Testis (tissue), 3 donors: ENCODE data around the gene GAA. TPM values are rescaled to one million over a fixed set of nuclear protein-coding genes. Genes with fewer than 3 reads are reported as not detected.

ENCODE experiments used
- DNase-seq: peaks from one replicate; pipeline ENCODE4 v3.0.0-alpha.2; 2019
- H3K27ac ChIP-seq, 2 donors: fragments of 200-600 bp; sonication (generic); one replicate each; pipeline ENCODE4 v1.5.1; 2019
- H3K27me3 ChIP-seq: fragments of 200-600 bp; sonication (generic); one replicate; pipeline ENCODE4 v1.5.1; 2019
- H3K36me3 ChIP-seq: fragments of 200-600 bp; sonication (generic); one replicate; pipeline ENCODE4 v1.5.1; 2017; ENCODE audit warnings: low read depth; ENCODE audit errors: missing control alignments
- H3K4me1 ChIP-seq: fragments of 200-600 bp; sonication (generic); one replicate; pipeline ENCODE4 v1.5.1; 2019
- H3K4me3 ChIP-seq, 2 donors: fragments of 200-600 bp; sonication (generic); one replicate each; pipeline ENCODE4 v1.5.1; 2017 to 2019
- H3K9me3 ChIP-seq: fragments of 200-600 bp; sonication (generic); one replicate; pipeline ENCODE4 v1.5.1; 2017
- POLR2A ChIP-seq: fragments of 450-650 bp; IDR thresholded peaks from one replicate; pipeline ENCODE4 v1.6.1; 2017; ENCODE audit warnings: antibody characterized with exemption, mild to moderate bottlenecking, moderate library complexity
- WGBS, 2 donors: methylation state at CpG; one replicate each; pipeline ENCODE4 v1.1.5; 2018; 5-methylcytosine and 5-hydroxymethylcytosine counted together
- intact Hi-C: fragments of 100-400 bp; cut with DNase I; formaldehyde crosslinking; loops from one replicate; pipeline ENCODE4 v1.15.1; 2023; ENCODE audit warnings: low total_unique reads
- polyA plus RNA-seq: library from polyadenylated mRNA; stranded (reverse); fragments of 350-450 nt; fragmentation: Illumina TruSeq; extraction: RNeasy Lipid Tissue Mini Kit (QIAGEN cat#74804); gene quantifications from one replicate; pipeline ENCODE4 v1.2.3, GENCODE V29; 2014; ENCODE audit warnings: low read depth, low replicate concordance; ENCODE audit not compliant: insufficient read depth
- total RNA-seq, 2 donors: library from RNA; depleted of rRNA; stranded (reverse); fragments of >200 nt; gene quantifications; one replicate each; pipeline ENCODE4 v1.2.3, GENCODE V29; 2016
- TF ChIP-seq, protein P1 (sequence below), 3 experiments: fragments of 450-650 bp in 2 of 3; fragments of 200-600 bp in 1 of 3; sonication (generic) in 1 of 3; IDR thresholded peaks; one replicate each; pipeline ENCODE4 v1.5.1; 2016 to 2019; ENCODE audit warnings: antibody characterized with exemption in 3 of 3, mild to moderate bottlenecking in 2 of 3, moderate library complexity in 1 of 3

The GAA gene
- total and polyA plus RNA-seq, 3 donors from 2014 or later: 155 to 190 (median 166) TPM

- Histone ChIP-seq H3K4me1 (no peaks in the 10 kb centered on the region), H3K9me3 (no peaks in the 10 kb centered on the region), H3K4me3 (no peak overlapping the region), H3K36me3 (no peaks in the 10 kb centered on the region), H3K27ac (no peak overlapping the region), H3K27me3 (no peaks in the 10 kb centered on the region)
- TF ChIP-seq POLR2A: no peak
- no peak for DNase-seq
- 94 to 97% methylated on average over 7 to 14 of the region's 14 CpGs for WGBS, 2 donors
- intact Hi-C loops: no loop called here
Observed at GRCh38 chr17:80081596-80081995, 19.8 kb upstream of the GAA start.

DNA sequence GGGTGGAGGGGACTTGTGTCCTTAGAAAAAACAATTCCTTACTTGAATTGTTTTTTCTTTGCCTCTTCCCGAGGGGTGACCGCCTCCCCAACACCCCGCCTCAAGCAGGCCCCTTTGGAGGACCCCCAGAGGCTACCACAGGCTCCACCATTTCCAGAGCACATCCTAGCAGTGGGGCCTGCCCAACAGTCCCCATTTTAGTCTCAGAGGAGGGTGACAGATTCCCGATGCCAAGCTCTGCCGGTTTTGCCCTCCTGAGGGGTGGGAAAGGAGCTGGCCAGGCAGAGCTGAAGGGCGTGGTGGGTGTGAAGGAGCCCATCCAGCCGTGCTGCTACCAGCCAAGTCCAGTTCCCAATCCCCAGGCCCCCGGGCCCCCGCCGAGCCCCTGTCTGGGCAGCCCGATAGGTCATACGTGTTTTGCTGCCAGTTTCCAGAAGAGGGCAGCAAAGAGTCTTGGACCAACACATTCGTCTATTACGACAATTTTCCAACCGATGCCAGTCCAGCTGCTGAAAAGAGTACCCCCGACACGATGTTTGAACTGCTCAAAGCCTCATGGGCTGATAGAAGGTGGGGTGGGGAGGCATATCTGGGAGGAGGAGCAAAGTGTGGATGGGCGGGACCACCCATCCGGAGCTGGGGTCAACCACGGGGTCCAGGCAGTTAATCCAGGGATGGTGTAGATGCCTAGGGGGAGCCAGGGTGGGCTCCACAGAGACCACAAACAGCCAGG, 18.8 kb upstream of the GAA start:
- 39 to 54% methylated on average over 15 to 20 of the region's 20 CpGs for WGBS, 2 donors
- TF ChIP-seq, protein P1, sequence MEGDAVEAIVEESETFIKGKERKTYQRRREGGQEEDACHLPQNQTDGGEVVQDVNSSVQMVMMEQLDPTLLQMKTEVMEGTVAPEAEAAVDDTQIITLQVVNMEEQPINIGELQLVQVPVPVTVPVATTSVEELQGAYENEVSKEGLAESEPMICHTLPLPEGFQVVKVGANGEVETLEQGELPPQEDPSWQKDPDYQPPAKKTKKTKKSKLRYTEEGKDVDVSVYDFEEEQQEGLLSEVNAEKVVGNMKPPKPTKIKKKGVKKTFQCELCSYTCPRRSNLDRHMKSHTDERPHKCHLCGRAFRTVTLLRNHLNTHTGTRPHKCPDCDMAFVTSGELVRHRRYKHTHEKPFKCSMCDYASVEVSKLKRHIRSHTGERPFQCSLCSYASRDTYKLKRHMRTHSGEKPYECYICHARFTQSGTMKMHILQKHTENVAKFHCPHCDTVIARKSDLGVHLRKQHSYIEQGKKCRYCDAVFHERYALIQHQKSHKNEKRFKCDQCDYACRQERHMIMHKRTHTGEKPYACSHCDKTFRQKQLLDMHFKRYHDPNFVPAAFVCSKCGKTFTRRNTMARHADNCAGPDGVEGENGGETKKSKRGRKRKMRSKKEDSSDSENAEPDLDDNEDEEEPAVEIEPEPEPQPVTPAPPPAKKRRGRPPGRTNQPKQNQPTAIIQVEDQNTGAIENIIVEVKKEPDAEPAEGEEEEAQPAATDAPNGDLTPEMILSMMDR (IDR thresholded peaks at IDR 0.05): peak in 2 of 3 experiments; percentile 42 to 75
- no peak for TF ChIP-seq POLR2A
- H3K27me3 ChIP-seq: no peaks in the 10 kb centered on the region
- intact Hi-C loops: no loop called here
- no peaks in the 10 kb centered on the region for H3K9me3 ChIP-seq
- no peaks in the 10 kb centered on the region for H3K4me1 ChIP-seq
- peak; percentile 80 for DNase-seq
- H3K4me3 ChIP-seq: no peak overlapping the region
- no peak overlapping the region for H3K27ac ChIP-seq
- no peaks in the 10 kb centered on the region for H3K36me3 ChIP-seq

DNA sequence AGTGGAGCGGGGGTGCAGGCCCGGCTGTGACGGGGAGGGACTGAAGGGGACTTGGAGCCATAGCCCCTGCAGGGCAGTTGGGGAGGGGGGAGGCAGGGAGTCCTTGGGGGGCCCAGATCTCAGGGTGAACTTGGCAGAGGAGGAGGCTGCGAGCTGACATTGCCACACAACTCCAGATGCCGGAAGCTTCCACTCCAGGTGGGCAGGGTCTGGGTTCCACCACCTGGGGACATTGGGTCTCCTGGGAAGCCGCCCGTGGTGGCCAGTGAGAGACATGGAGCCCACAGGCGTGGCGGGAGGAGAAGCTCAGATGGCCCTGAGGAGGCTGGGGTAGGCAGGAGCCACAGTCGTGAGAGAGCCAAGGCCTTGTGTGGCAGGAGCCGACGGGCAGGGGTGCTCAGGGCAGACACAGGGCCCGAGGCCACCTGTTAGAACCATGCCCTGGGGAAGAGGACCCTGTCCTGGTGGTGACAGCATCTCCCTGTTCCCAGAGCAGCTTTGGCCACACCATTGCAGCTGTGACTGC, 18.2 kb upstream of the GAA start:
- intact Hi-C loops: no loop called here
- Histone ChIP-seq H3K9me3 (no peaks in the 10 kb centered on the region), H3K27ac (no peak overlapping the region), H3K4me1 (no peaks in the 10 kb centered on the region), H3K27me3 (no peaks in the 10 kb centered on the region), H3K4me3 (no peak overlapping the region), H3K36me3 (no peaks in the 10 kb centered on the region)
- no peak for DNase-seq
- no peak for TF ChIP-seq POLR2A
- TF ChIP-seq, protein P1 (IDR thresholded peaks at IDR 0.05): no peak
- WGBS, 2 donors: 83 to 91% methylated on average over 13 of the region's 13 CpGs

DNA sequence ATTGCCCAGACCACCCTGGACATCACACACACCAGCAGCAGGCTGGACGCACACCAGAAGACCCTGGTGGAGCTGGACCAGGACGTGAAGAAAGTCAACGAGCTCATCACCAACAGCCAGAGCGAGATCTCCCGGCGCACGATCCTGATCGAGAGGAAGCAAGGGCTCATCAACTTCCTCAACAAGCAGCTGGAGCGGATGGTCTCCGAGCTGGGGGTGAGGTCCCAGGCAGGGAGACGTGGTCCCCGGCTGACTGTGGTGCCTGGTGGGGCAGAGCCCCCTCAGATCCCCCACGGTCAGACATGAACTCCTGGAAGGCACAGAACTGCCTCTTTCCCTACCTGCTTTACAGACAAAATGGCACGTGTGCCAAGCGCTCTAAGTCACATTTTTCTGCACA, 16.6 kb upstream of the GAA start:
- no peaks in the 10 kb centered on the region for H3K4me1 ChIP-seq
- intact Hi-C loops: no loop called here
- H3K36me3 ChIP-seq: no peaks in the 10 kb centered on the region
- no peak for TF ChIP-seq POLR2A
- TF ChIP-seq, protein P1 (IDR thresholded peaks at IDR 0.05): no peak
- 95% methylated on average over 15 of the region's 15 CpGs for WGBS, 2 donors
- no peak for DNase-seq
- no peaks in the 10 kb centered on the region for H3K27me3 ChIP-seq
- no peak overlapping the region for H3K27ac ChIP-seq
- H3K4me3 ChIP-seq: no peak overlapping the region
- no peaks in the 10 kb centered on the region for H3K9me3 ChIP-seq

- Histone ChIP-seq H3K27me3 (no peaks in the 10 kb centered on the region), H3K4me1 (no peaks in the 10 kb centered on the region), H3K4me3 (no peak overlapping the region), H3K27ac (no peak overlapping the region), H3K9me3 (no peaks in the 10 kb centered on the region), H3K36me3 (no peaks in the 10 kb centered on the region)
- TF ChIP-seq, protein P1 (IDR thresholded peaks at IDR 0.05): no peak
- no peak for TF ChIP-seq POLR2A
- no peak for DNase-seq
- intact Hi-C loops: no loop called here
- WGBS, 2 donors: 93 to 94% methylated on average over 16 to 17 of the region's 17 CpGs
Observed at GRCh38 chr17:80086081-80086480, 15.3 kb upstream of the GAA start.
